ENCODE results near the gene CABCOCO1.

The CABCOCO1 gene

GRCh38 chr10:61779950-61780659, 117.4 kb downstream of the CABCOCO1 start (continued):
- no peak for TF ChIP-seq CSRNP3 (CRISPR knock-in tag; IDR thresholded peaks at IDR 0.05)
- TF ChIP-seq ZFP3 (CRISPR knock-in tag; IDR thresholded peaks at IDR 0.05), result no peak

- ATAC-seq, result no peak
- TF ChIP-seq TOX (CRISPR knock-in tag; IDR thresholded peaks at IDR 0.05; ENCODE audit: borderline replicate concordance) (no peak), ZNF8 (CRISPR knock-in tag; IDR thresholded peaks at IDR 0.05) (no peak), CSRNP3 (CRISPR knock-in tag; IDR thresholded peaks at IDR 0.05) (no peak)
These were observed 118.0 kb downstream of the CABCOCO1 start for GRCh38 chr10:61780732-61781131.

- no peak for TF ChIP-seq CREB5 (CRISPR knock-in tag; IDR thresholded peaks at IDR 0.05; ENCODE audit: low read depth)
- TF ChIP-seq TCF4 (CRISPR knock-in tag; IDR thresholded peaks at IDR 0.05; ENCODE audit: borderline replicate concordance), result no peak
- TF ChIP-seq RARB (CRISPR knock-in tag; IDR thresholded peaks at IDR 0.05), result no peak
- TF ChIP-seq PATZ1 (CRISPR knock-in tag; IDR thresholded peaks at IDR 0.05; ENCODE audit: borderline replicate concordance), result no peak
- TF ChIP-seq CSDC2 (CRISPR knock-in tag; IDR thresholded peaks at IDR 0.05), result no peak
- TF ChIP-seq TOX (CRISPR knock-in tag; IDR thresholded peaks at IDR 0.05; ENCODE audit: borderline replicate concordance), result no peak
- no peak for TF ChIP-seq OSR1 (CRISPR knock-in tag; IDR thresholded peaks at IDR 0.05)
- TF ChIP-seq TSHZ2 (CRISPR knock-in tag; IDR thresholded peaks at IDR 0.05), result no peak
- TF ChIP-seq ZFP3 (CRISPR knock-in tag; IDR thresholded peaks at IDR 0.05), result no peak
- no peak for TF ChIP-seq ISL1 (CRISPR knock-in tag; IDR thresholded peaks at IDR 0.05)
- TF ChIP-seq ESRRG (CRISPR knock-in tag; IDR thresholded peaks at IDR 0.05), result no peak
- no peak for TF ChIP-seq CSRNP3 (CRISPR knock-in tag; IDR thresholded peaks at IDR 0.05)
- no peak for TF ChIP-seq SNAI2 (CRISPR knock-in tag; IDR thresholded peaks at IDR 0.05)
- no peak for TF ChIP-seq ZNF8 (CRISPR knock-in tag; IDR thresholded peaks at IDR 0.05)
- no peak for ATAC-seq
These were observed 119.3 kb downstream of the CABCOCO1 start for GRCh38 chr10:61781969-61782403.

GRCh38 chr10:61784354-61785133, 121.8 kb downstream of the CABCOCO1 start:
- ATAC-seq, result no peak
- TF ChIP-seq CREB5 (CRISPR knock-in tag; IDR thresholded peaks at IDR 0.05; ENCODE audit: low read depth), result no peak
- TF ChIP-seq GLIS3 (CRISPR knock-in tag; IDR thresholded peaks at IDR 0.05), result no peak
- no peak for TF ChIP-seq POU6F1 (CRISPR knock-in tag; IDR thresholded peaks at IDR 0.05; ENCODE audit: borderline replicate concordance, low read depth)
- no peak for TF ChIP-seq BACH2 (CRISPR knock-in tag; IDR thresholded peaks at IDR 0.05; ENCODE audit: borderline replicate concordance)
- TF ChIP-seq OSR1 (CRISPR knock-in tag; IDR thresholded peaks at IDR 0.05), result no peak
- no peak for TF ChIP-seq PATZ1 (CRISPR knock-in tag; IDR thresholded peaks at IDR 0.05; ENCODE audit: borderline replicate concordance)

Data from SK-N-SH treated with all-trans-retinoic acid at 6 μM for 48 hours (cell line).